ENCODE measurements around the gene CHAC2. TPM values are rescaled to one million over a fixed set of nuclear protein-coding genes. Genes with fewer than 3 reads are reported as not detected.

CHAC2 gene
- total and polyA plus RNA-seq, 2 of the 13 experiments (the other 11 are each of a cell fraction or from before 2014, with no cell fraction given): 1.7 to 10.7 TPM

DNA sequence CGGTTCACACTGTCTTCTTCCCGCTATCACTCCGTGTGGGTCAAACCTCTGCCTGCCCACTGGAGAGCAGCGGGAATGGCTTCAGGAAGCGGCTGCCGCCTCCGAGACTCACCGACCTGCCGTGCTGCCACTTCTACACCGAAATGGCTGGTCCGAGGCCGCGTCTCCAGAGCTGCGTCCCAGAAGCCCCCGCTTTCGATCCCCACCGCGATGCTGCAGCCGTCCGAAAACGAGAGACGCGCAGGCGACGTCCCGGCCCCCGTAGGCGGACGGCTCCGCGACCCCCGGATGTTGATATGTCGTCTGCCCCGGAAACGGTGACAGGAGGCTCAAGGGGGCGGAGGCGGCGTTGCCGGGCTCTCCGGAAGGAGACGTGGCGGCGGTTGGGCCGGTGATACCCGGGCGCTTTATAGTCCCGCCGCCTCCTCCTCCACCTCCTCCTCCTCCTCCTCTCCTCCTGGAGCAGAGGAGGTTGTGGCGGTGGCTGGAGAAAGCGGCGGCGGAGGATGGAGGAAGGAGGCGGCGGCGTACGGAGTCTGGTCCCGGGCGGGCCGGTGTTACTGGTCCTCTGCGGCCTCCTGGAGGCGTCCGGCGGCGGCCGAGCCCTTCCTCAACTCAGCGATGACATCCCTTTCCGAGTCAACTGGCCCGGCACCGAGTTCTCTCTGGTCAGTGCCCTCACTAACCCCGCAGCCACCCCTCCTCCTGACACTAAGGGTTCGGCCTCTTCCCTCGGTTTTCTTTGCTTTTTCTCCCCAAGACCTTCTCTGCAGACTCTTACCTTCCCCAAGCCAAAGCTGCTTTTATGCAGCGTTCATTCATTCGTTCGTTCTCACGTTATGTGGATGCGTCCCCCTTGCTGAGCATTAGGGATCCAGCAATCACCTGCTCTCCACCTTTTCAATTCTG, 19.4 kb downstream of the CHAC2 start, which contains the start of the genes ASB3 and ERLEC1 (continued):
- TF ChIP-seq, protein P1, sequence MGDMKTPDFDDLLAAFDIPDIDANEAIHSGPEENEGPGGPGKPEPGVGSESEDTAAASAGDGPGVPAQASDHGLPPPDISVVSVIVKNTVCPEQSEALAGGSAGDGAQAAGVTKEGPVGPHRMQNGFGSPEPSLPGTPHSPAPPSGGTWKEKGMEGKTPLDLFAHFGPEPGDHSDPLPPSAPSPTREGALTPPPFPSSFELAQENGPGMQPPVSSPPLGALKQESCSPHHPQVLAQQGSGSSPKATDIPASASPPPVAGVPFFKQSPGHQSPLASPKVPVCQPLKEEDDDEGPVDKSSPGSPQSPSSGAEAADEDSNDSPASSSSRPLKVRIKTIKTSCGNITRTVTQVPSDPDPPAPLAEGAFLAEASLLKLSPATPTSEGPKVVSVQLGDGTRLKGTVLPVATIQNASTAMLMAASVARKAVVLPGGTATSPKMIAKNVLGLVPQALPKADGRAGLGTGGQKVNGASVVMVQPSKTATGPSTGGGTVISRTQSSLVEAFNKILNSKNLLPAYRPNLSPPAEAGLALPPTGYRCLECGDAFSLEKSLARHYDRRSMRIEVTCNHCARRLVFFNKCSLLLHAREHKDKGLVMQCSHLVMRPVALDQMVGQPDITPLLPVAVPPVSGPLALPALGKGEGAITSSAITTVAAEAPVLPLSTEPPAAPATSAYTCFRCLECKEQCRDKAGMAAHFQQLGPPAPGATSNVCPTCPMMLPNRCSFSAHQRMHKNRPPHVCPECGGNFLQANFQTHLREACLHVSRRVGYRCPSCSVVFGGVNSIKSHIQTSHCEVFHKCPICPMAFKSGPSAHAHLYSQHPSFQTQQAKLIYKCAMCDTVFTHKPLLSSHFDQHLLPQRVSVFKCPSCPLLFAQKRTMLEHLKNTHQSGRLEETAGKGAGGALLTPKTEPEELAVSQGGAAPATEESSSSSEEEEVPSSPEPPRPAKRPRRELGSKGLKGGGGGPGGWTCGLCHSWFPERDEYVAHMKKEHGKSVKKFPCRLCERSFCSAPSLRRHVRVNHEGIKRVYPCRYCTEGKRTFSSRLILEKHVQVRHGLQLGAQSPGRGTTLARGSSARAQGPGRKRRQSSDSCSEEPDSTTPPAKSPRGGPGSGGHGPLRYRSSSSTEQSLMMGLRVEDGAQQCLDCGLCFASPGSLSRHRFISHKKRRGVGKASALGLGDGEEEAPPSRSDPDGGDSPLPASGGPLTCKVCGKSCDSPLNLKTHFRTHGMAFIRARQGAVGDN (CRISPR knock-in tag; IDR thresholded peaks at IDR 0.05): peak; percentile 98
- no peak for TF ChIP-seq RBM22 (optimal IDR thresholded peaks at IDR 0.05; ENCODE audit: low read length)
- TF ChIP-seq PHF21A (CRISPR knock-in tag; IDR thresholded peaks at IDR 0.05): peak; percentile 76; the same call in 1 of the 2 replicates
- TF ChIP-seq GFI1 (CRISPR knock-in tag; IDR thresholded peaks at IDR 0.05; ENCODE audit: borderline replicate concordance): peak; percentile 85
- TF ChIP-seq RXRB (CRISPR knock-in tag; IDR thresholded peaks at IDR 0.05; ENCODE audit: borderline replicate concordance): peak; percentile 80
- TF ChIP-seq, protein P2, sequence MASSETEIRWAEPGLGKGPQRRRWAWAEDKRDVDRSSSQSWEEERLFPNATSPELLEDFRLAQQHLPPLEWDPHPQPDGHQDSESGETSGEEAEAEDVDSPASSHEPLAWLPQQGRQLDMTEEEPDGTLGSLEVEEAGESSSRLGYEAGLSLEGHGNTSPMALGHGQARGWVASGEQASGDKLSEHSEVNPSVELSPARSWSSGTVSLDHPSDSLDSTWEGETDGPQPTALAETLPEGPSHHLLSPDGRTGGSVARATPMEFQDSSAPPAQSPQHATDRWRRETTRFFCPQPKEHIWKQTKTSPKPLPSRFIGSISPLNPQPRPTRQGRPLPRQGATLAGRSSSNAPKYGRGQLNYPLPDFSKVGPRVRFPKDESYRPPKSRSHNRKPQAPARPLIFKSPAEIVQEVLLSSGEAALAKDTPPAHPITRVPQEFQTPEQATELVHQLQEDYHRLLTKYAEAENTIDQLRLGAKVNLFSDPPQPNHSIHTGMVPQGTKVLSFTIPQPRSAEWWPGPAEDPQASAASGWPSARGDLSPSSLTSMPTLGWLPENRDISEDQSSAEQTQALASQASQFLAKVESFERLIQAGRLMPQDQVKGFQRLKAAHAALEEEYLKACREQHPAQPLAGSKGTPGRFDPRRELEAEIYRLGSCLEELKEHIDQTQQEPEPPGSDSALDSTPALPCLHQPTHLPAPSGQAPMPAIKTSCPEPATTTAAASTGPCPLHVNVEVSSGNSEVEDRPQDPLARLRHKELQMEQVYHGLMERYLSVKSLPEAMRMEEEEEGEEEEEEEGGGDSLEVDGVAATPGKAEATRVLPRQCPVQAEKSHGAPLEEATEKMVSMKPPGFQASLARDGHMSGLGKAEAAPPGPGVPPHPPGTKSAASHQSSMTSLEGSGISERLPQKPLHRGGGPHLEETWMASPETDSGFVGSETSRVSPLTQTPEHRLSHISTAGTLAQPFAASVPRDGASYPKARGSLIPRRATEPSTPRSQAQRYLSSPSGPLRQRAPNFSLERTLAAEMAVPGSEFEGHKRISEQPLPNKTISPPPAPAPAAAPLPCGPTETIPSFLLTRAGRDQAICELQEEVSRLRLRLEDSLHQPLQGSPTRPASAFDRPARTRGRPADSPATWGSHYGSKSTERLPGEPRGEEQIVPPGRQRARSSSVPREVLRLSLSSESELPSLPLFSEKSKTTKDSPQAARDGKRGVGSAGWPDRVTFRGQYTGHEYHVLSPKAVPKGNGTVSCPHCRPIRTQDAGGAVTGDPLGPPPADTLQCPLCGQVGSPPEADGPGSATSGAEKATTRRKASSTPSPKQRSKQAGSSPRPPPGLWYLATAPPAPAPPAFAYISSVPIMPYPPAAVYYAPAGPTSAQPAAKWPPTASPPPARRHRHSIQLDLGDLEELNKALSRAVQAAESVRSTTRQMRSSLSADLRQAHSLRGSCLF (CRISPR knock-in tag; IDR thresholded peaks at IDR 0.05; ENCODE audit: borderline replicate concordance): no peak; the same call in 1 of the 2 replicates
- TF ChIP-seq ELF3 (CRISPR knock-in tag; IDR thresholded peaks at IDR 0.05): peak; percentile 79
- TF ChIP-seq ZNF614 (CRISPR knock-in tag; IDR thresholded peaks at IDR 0.05; ENCODE audit: borderline replicate concordance): peak; percentile 84; the same call in 1 of the 2 replicates
- TF ChIP-seq POGZ (CRISPR knock-in tag; IDR thresholded peaks at IDR 0.05): peak; percentile 99
- TF ChIP-seq HMGA1 (CRISPR knock-in tag; conservative IDR thresholded peaks at IDR 0.05): no peak
- TF ChIP-seq ZNF562 (CRISPR knock-in tag; IDR thresholded peaks at IDR 0.05; ENCODE audit: borderline replicate concordance): no peak; the same call in 1 of the 2 replicates
- peak; percentile 94; the same call in 1 of the 2 replicates for TF ChIP-seq ZSCAN30 (CRISPR knock-in tag; IDR thresholded peaks at IDR 0.05)
- TF ChIP-seq ZNF841 (CRISPR knock-in tag; IDR thresholded peaks at IDR 0.05; ENCODE audit: borderline replicate concordance): no peak
- TF ChIP-seq, protein P3, sequence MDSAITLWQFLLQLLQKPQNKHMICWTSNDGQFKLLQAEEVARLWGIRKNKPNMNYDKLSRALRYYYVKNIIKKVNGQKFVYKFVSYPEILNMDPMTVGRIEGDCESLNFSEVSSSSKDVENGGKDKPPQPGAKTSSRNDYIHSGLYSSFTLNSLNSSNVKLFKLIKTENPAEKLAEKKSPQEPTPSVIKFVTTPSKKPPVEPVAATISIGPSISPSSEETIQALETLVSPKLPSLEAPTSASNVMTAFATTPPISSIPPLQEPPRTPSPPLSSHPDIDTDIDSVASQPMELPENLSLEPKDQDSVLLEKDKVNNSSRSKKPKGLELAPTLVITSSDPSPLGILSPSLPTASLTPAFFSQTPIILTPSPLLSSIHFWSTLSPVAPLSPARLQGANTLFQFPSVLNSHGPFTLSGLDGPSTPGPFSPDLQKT (CRISPR knock-in tag; IDR thresholded peaks at IDR 0.05; ENCODE audit: borderline replicate concordance): 0 out of 2 replicates have a peak, but pooled peaks have one; percentile 71
- no peak for TF ChIP-seq KLF13 (CRISPR knock-in tag; IDR thresholded peaks at IDR 0.05)
- TF ChIP-seq, protein P4, sequence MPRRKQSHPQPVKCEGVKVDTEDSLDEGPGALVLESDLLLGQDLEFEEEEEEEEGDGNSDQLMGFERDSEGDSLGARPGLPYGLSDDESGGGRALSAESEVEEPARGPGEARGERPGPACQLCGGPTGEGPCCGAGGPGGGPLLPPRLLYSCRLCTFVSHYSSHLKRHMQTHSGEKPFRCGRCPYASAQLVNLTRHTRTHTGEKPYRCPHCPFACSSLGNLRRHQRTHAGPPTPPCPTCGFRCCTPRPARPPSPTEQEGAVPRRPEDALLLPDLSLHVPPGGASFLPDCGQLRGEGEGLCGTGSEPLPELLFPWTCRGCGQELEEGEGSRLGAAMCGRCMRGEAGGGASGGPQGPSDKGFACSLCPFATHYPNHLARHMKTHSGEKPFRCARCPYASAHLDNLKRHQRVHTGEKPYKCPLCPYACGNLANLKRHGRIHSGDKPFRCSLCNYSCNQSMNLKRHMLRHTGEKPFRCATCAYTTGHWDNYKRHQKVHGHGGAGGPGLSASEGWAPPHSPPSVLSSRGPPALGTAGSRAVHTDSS (CRISPR knock-in tag; conservative IDR thresholded peaks at IDR 0.05): no peak
